Sigmoid colon (tissue), 7 donors: Measurements from ENCODE around the gene DNPH1. TPM values are rescaled to one million over a fixed set of nuclear protein-coding genes. Genes with fewer than 3 reads are reported as not detected.
A peak's percentile ranks its signal among the peaks of the same experiment; 100 is the strongest.

Experiments used
- DNase-seq: peaks from one replicate; pipeline ENCODE4 v3.0.0-alpha.2; 2019
- H3K27ac ChIP-seq, 4 donors: fragments of 200-600 bp; sonication (generic); one replicate each; pipeline ENCODE4 v1.5.1; 2016 to 2019; ENCODE audit warnings: mild to moderate bottlenecking in 1 of 4
- H3K27me3 ChIP-seq, 3 donors: fragments of 200-600 bp; sonication (generic); one replicate each; pipeline ENCODE4 v1.5.1; 2019; ENCODE audit warnings: mild to moderate bottlenecking in 1 of 3
- H3K36me3 ChIP-seq, 4 donors: fragments of 200-600 bp; sonication (generic); one replicate each; pipeline ENCODE4 v1.5.1; 2016 to 2019
- H3K4me1 ChIP-seq, 4 donors: fragments of 200-600 bp; sonication (generic); one replicate each; pipeline ENCODE4 v1.5.1; 2017 to 2019
- H3K4me3 ChIP-seq, 4 donors: fragments of 200-600 bp; sonication (generic); one replicate each; pipeline ENCODE4 v1.5.1; 2017 to 2019; ENCODE audit warnings: mild to moderate bottlenecking in 2 of 4, moderate library complexity in 1 of 4
- H3K9me3 ChIP-seq, 4 donors: fragments of 200-600 bp in 3 of 4; sonication (generic) in 3 of 4; one replicate each; pipeline versions ENCODE4 v1.5.1 to v1.6.1; 2013 to 2019
- EP300 ChIP-seq, 4 donors: sonication (generic); formaldehyde crosslinking; IDR thresholded peaks; one replicate each; pipeline ENCODE4 v1.6.1; 2017; ENCODE audit warnings: antibody characterized with exemption in 4 of 4
- POLR2A ChIP-seq, 2 donors: fragments of 450-650 bp; IDR thresholded peaks; one replicate each; pipeline ENCODE4 v1.6.1; 2016; ENCODE audit warnings: antibody characterized with exemption in 2 of 2, mild to moderate bottlenecking in 2 of 2, moderate library complexity in 2 of 2
- POLR2AphosphoS5 ChIP-seq, 4 donors: sonication (generic); formaldehyde crosslinking; IDR thresholded peaks; one replicate each; pipeline ENCODE4 v1.6.1; 2017; ENCODE audit warnings: antibody characterized with exemption in 4 of 4
- WGBS, 2 donors: extraction: QIAGEN DNeasy Blood & Tissue Kit; methylation state at CpG; one replicate each; pipeline ENCODE4 v1.1.7; 2013; 5-methylcytosine and 5-hydroxymethylcytosine counted together
- intact Hi-C: fragments of 100-400 bp; cut with DNase I; formaldehyde crosslinking; loops from one replicate; pipeline ENCODE4 v1.15.1; 2023
- polyA plus RNA-seq, 3 donors: library from polyadenylated mRNA; stranded (reverse); fragments of 200-250 nt; gene quantifications; one replicate each; pipeline ENCODE4 v1.2.3, GENCODE V29; 2013
- total RNA-seq, 4 donors: library from RNA; depleted of rRNA; stranded (reverse); fragments of >200 nt; gene quantifications; one replicate each; pipeline ENCODE4 v1.1.0, GENCODE V29; 2016
- TF ChIP-seq, protein P1 (sequence below), 4 experiments: fragments of 450-650 bp in 3 of 4; fragments of 200-600 bp in 1 of 4; IDR thresholded peaks; one replicate each; pipeline ENCODE4 v1.5.1; 2016 to 2019; ENCODE audit warnings: antibody characterized with exemption in 4 of 4, mild to moderate bottlenecking in 3 of 4, moderate library complexity in 2 of 4
- donor health status: healthy with polysubstance abuse.
- donor health status: Bipolar disorder and iron deficiency.
- donor health status: healthy.

Gene DNPH1
- total and polyA plus RNA-seq, 7 donors = 32.1 to 188 (median 96.0) TPM

DNA sequence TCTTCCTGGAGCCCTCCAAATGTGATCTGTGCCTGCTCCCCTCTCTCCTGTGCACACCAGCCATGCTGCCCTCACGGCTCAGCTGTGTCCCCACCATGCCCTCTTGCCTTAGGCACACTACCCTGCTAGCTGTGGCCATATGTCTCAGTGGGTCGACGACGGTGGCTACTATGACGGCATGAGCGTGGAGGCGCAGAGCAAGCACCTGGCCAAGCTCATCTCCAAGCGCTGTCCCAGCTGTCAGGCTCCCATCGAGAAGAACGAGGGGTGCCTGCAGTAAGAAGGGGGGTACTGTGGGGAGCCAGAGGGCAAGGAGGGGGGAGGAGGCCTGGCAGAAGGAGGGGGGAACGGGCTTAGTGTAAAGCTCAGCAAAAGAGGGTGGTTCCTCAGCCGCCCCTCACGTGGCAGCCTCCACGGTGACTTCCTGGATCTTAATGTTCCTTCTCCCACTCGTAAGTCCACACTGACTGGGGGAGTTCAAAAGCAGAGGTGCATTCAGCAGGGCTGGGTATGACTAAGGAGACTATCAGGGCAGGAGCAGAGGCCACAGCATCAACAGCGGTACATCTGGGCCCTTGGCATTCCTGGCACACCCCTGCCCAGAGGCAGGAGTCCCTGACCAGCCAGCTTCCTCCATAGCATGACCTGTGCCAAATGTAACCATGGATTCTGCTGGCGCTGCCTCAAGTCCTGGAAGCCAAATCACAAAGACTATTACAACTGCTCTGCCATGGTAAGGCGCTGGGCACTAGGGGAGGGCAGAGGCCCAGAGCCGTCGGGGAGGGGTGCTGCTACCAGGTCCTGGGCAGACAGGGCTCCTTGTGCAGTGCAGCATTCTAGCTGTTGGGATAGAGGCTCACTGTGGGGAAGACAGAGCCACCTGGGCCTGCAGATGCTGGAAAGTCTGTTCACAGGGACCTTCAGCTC lies 8.0 kb downstream of the DNPH1 start:
- intact Hi-C loops = no loop called here
- H3K27ac ChIP-seq = no peak overlapping the region
- no peaks in the 10 kb centered on the region for H3K27me3 ChIP-seq
- H3K4me1 ChIP-seq = no peaks in the 10 kb centered on the region
- TF ChIP-seq POLR2A (IDR thresholded peaks at IDR 0.05) = no peak
- TF ChIP-seq POLR2AphosphoS5 (IDR thresholded peaks at IDR 0.05) = no peak
- TF ChIP-seq EP300 (IDR thresholded peaks at IDR 0.05) = no peak
- TF ChIP-seq, protein P1, sequence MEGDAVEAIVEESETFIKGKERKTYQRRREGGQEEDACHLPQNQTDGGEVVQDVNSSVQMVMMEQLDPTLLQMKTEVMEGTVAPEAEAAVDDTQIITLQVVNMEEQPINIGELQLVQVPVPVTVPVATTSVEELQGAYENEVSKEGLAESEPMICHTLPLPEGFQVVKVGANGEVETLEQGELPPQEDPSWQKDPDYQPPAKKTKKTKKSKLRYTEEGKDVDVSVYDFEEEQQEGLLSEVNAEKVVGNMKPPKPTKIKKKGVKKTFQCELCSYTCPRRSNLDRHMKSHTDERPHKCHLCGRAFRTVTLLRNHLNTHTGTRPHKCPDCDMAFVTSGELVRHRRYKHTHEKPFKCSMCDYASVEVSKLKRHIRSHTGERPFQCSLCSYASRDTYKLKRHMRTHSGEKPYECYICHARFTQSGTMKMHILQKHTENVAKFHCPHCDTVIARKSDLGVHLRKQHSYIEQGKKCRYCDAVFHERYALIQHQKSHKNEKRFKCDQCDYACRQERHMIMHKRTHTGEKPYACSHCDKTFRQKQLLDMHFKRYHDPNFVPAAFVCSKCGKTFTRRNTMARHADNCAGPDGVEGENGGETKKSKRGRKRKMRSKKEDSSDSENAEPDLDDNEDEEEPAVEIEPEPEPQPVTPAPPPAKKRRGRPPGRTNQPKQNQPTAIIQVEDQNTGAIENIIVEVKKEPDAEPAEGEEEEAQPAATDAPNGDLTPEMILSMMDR (IDR thresholded peaks at IDR 0.05) = no peak
- peak; percentile 35 for DNase-seq
- H3K9me3 ChIP-seq = no peaks in the 10 kb centered on the region
- peaks cover 0 to 71% (median 8%) of the 10 kb centered on the region in 4 donors for H3K36me3 ChIP-seq
- no peak overlapping the region for H3K4me3 ChIP-seq
- 86 to 91% methylated on average over 20 of the region's 20 CpGs for WGBS, 2 donors

DNA sequence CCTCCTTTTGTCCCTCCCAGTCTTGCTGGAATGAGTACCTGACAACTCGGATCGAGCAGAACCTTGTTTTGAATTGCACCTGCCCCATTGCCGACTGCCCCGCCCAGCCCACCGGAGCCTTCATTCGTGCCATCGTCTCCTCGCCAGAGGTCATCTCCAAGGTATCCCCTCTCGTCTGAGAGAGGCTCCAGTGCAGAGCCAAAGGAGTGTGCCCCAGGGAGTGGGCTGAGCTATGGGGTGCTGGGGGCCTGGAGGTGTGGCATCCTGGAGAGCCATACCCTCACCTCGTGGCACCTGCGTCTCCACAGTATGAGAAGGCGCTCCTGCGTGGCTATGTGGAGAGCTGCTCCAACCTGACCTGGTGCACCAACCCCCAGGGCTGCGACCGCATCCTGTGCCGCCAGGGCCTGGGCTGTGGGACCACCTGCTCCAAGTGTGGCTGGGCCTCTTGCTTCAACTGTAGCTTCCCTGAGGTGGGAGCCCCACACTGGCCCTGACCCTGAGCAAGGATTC lies 8.8 kb downstream of the DNPH1 start:
- Histone ChIP-seq H3K4me3 (no peak overlapping the region), H3K27me3 (no peaks in the 10 kb centered on the region), H3K36me3 (peaks cover 0 to 78% (median 12%) of the 10 kb centered on the region in 4 donors), H3K4me1 (no peaks in the 10 kb centered on the region), H3K27ac (no peak overlapping the region), H3K9me3 (no peaks in the 10 kb centered on the region)
- intact Hi-C loops = no loop called here
- DNase-seq = peak; percentile 60
- 84 to 91% methylated on average over 16 of the region's 16 CpGs for WGBS, 2 donors
- TF ChIP-seq POLR2A (IDR thresholded peaks at IDR 0.05) = no peak
- TF ChIP-seq POLR2AphosphoS5 (IDR thresholded peaks at IDR 0.05) = no peak
- TF ChIP-seq EP300 (IDR thresholded peaks at IDR 0.05) = no peak
- TF ChIP-seq, protein P1 (IDR thresholded peaks at IDR 0.05) = no peak

DNA sequence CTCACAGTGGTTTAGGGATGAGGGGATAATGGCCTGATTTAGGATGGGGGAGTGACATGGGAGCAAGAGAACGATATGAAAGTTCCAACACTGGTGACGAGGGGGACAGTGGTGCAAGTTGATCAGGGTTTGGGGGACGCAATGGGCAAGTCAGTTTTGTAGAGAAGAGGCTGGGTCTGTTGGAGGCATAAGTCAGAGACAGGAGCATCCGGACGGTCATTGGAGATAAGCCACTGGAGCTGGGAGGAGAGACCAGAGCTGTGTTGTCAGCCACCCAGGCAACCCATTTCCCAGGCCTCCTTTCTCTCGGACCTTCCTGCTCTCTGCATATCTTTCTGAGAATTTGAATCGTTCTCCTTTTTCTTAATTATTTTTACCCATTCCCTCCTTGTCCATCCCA lies 9.5 kb downstream of the DNPH1 start:
- Histone ChIP-seq H3K27me3 (no peaks in the 10 kb centered on the region), H3K9me3 (no peaks in the 10 kb centered on the region), H3K4me1 (no peaks in the 10 kb centered on the region), H3K36me3 (peaks cover 0 to 84% (median 17%) of the 10 kb centered on the region in 4 donors), H3K27ac (no peak overlapping the region), H3K4me3 (no peak overlapping the region)
- WGBS, 2 donors = 83 to 94% methylated on average over 7 of the region's 7 CpGs
- DNase-seq = no peak
- TF ChIP-seq POLR2A (IDR thresholded peaks at IDR 0.05) = no peak
- no peak for TF ChIP-seq POLR2AphosphoS5 (IDR thresholded peaks at IDR 0.05)
- no peak for TF ChIP-seq EP300 (IDR thresholded peaks at IDR 0.05)
- intact Hi-C loops = no loop called here

DNA sequence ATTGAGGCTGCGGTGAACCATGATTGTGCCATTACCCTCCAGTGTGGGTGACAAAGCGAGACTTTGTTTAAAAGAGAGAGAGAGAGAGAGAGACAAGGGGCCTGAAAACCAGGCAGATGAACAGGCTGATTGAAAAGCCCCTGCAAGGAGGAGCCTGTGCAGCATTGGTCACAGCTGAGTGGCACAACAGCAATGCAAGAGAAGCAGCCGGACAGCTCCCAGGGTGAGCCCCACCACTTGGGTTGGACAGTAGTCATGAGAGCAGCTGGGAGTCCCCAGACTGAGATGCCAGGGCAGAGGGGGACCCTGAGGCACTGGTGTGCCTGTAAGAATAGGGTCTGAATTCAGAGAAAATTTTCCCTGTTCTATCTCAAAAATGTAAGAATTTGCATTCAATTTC lies 10.2 kb downstream of the DNPH1 start:
- Histone ChIP-seq H3K36me3 (peaks cover 0 to 88% (median 17%) of the 10 kb centered on the region in 4 donors), H3K4me1 (no peaks in the 10 kb centered on the region), H3K9me3 (no peaks in the 10 kb centered on the region), H3K27ac (no peak overlapping the region), H3K27me3 (no peaks in the 10 kb centered on the region), H3K4me3 (no peak overlapping the region)
- 92 to 97% methylated on average over 3 of the region's 3 CpGs for WGBS, 2 donors
- TF ChIP-seq EP300 (IDR thresholded peaks at IDR 0.05) (no peak), POLR2AphosphoS5 (IDR thresholded peaks at IDR 0.05) (no peak), POLR2A (IDR thresholded peaks at IDR 0.05) (no peak)
- TF ChIP-seq, protein P1 (IDR thresholded peaks at IDR 0.05) = no peak
- DNase-seq = no peak
- intact Hi-C loops = no loop called here

DNA sequence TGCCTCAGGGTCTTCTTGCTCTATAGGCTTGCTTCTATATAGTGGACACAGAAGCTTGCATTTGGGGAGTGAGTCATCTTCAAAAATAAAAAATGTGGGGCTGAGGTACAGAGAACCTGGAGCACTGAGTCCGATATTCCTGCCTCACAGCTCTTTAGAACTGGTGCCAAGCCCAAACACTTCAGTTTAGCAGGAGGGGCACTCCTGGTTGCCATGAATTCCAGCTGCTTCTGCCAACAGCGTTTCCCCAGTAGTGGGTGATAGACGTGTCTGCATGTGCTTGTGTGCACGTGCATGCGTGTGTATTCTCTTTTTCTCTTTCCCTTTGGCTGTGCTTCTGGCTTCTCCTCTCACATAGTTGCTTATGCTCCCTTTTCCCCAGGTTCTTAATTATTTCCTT lies 11.9 kb downstream of the DNPH1 start:
- no peak for TF ChIP-seq POLR2AphosphoS5 (IDR thresholded peaks at IDR 0.05)
- no peak for TF ChIP-seq POLR2A (IDR thresholded peaks at IDR 0.05)
- TF ChIP-seq EP300 (IDR thresholded peaks at IDR 0.05) = no peak
- TF ChIP-seq, protein P1 (IDR thresholded peaks at IDR 0.05) = no peak
- no peaks in the 10 kb centered on the region for H3K27me3 ChIP-seq
- 93% methylated on average over 5 of the region's 5 CpGs for WGBS, 2 donors
- no peaks in the 10 kb centered on the region for H3K9me3 ChIP-seq
- intact Hi-C loops = no loop called here
- H3K4me3 ChIP-seq = no peak overlapping the region
- H3K27ac ChIP-seq = no peak overlapping the region
- DNase-seq = no peak
- H3K4me1 ChIP-seq = no peaks in the 10 kb centered on the region
- peaks cover 0 to 84% (median 16%) of the 10 kb centered on the region in 4 donors for H3K36me3 ChIP-seq
